CD14-positive monocyte (primary cell): ENCODE measurements around the gene SLX4. TPM values are rescaled to one million over a fixed set of nuclear protein-coding genes. Genes with fewer than 3 reads are reported as not detected.

Source experiments
- DNase-seq, 3 donors: peaks; one replicate each; pipeline ENCODE4 v3.0.0-alpha.2; 2011 to 2022
- H2AFZ ChIP-seq: 2 replicates; pipeline ENCODE4 v1.6.0; 2012; ENCODE audit warnings: mild to moderate bottlenecking, low read depth, low read length, inconsistent platforms; ENCODE audit not compliant: insufficient read depth, poor library complexity, severe bottlenecking
- H3K27ac ChIP-seq, 2 donors: 1 replicate in 1 of 2; 2 replicates in 1 of 2; pipeline ENCODE4 v1.5.1; 2012 to 2013; ENCODE audit warnings: low read length in 2 of 2, control low read depth in 1 of 2, inconsistent platforms in 1 of 2, low read depth in 1 of 2, mild to moderate bottlenecking in 1 of 2
- H3K27me3 ChIP-seq, 2 donors: one replicate each; pipeline versions ENCODE4 v1.6.0 to v1.6.1; 2011 to 2013; ENCODE audit warnings: low read length in 2 of 2; ENCODE audit not compliant: control insufficient read depth in 2 of 2, insufficient read depth in 2 of 2
- H3K36me3 ChIP-seq, 2 donors: replicated peaks in 1 of 2; 1 replicate in 1 of 2; 2 replicates in 1 of 2; pipeline versions ENCODE4 v1.5.1 to v1.6.1; 2012 to 2013; ENCODE audit warnings: low read length in 2 of 2, control low read depth in 1 of 2, inconsistent platforms in 1 of 2, mild to moderate bottlenecking in 1 of 2; ENCODE audit not compliant: insufficient read depth in 2 of 2, control insufficient read depth in 1 of 2
- H3K4me1 ChIP-seq, 2 donors: 1 replicate in 1 of 2; 2 replicates in 1 of 2; pipeline versions ENCODE4 v1.5.1 to v1.6.1; 2012 to 2013; ENCODE audit warnings: low read length in 2 of 2, control low read depth in 1 of 2, inconsistent platforms in 1 of 2, mild to moderate bottlenecking in 1 of 2, moderate library complexity in 1 of 2; ENCODE audit not compliant: insufficient read depth in 2 of 2, control insufficient read depth in 1 of 2
- H3K4me2 ChIP-seq: replicated peaks from 2 replicates; pipeline ENCODE3; 2012; ENCODE audit warnings: low read length, moderate library complexity, mild to moderate bottlenecking; ENCODE audit not compliant: poor library complexity, severe bottlenecking; ENCODE audit errors: extremely low read depth
- H3K4me3 ChIP-seq, 3 experiments: fragments of 200-600 bp in 1 of 3; sonication (generic) in 1 of 3; replicated peaks in 1 of 3; 1 replicate in 2 of 3; 2 replicates in 1 of 3; pipeline ENCODE4 v1.5.1; 2011 to 2013; ENCODE audit warnings: low read length in 3 of 3, mild to moderate bottlenecking in 3 of 3, control low read depth in 2 of 3, low read depth in 2 of 3, inconsistent platforms in 1 of 3, moderate library complexity in 1 of 3
- H3K79me2 ChIP-seq: 2 replicates; pipeline ENCODE4 v1.6.0; 2012; ENCODE audit warnings: mild to moderate bottlenecking, control low read depth, inconsistent platforms, low read length, moderate library complexity; ENCODE audit not compliant: insufficient read depth
- H3K9ac ChIP-seq: 2 replicates; pipeline ENCODE4 v1.6.0; 2017; ENCODE audit warnings: low read length, mild to moderate bottlenecking; ENCODE audit not compliant: insufficient read depth, poor library complexity, severe bottlenecking
- H3K9me3 ChIP-seq, 2 donors: replicated peaks in 1 of 2; 1 replicate in 1 of 2; 2 replicates in 1 of 2; pipeline versions ENCODE4 v1.5.1 to v1.6.1; 2012 to 2013; ENCODE audit warnings: low read length in 2 of 2, control low read depth in 1 of 2; ENCODE audit not compliant: control insufficient read depth in 1 of 2, insufficient read depth in 1 of 2
- H4K20me1 ChIP-seq: 2 replicates; pipeline ENCODE4 v1.6.0; 2012; ENCODE audit warnings: mild to moderate bottlenecking, low read length, control low read depth, moderate library complexity; ENCODE audit not compliant: insufficient read depth
- H3K27ac Mint-ChIP-seq, 7 donors: one replicate each; pipeline ENCODE4 v1.8.0; 2020; ENCODE audit warnings: mild to moderate bottlenecking in 7 of 7, mixed read lengths in 7 of 7, moderate library complexity in 6 of 7, inconsistent platforms in 2 of 7
- H3K27me3 Mint-ChIP-seq, 3 donors: one replicate each; pipeline ENCODE4 v1.8.0; 2021 to 2022; ENCODE audit warnings: low read depth in 3 of 3, mild to moderate bottlenecking in 3 of 3, mixed read lengths in 3 of 3, moderate library complexity in 3 of 3, inconsistent platforms in 1 of 3
- H3K36me3 Mint-ChIP-seq, 2 donors: one replicate each; pipeline ENCODE4 v1.8.0; 2020; ENCODE audit warnings: mixed read lengths in 2 of 2, inconsistent platforms in 1 of 2, mild to moderate bottlenecking in 1 of 2
- H3K4me1 Mint-ChIP-seq: one replicate; pipeline ENCODE4 v1.8.0; 2020; ENCODE audit warnings: mild to moderate bottlenecking, mixed read lengths
- H3K4me3 Mint-ChIP-seq, 2 donors: one replicate each; pipeline ENCODE4 v1.8.0; 2020; ENCODE audit warnings: mild to moderate bottlenecking in 2 of 2, mixed read lengths in 2 of 2, moderate library complexity in 1 of 2
- H3K9me3 Mint-ChIP-seq, 7 donors: one replicate each; pipeline ENCODE4 v1.8.0; 2020 to 2022; ENCODE audit warnings: mixed read lengths in 7 of 7, mild to moderate bottlenecking in 6 of 7, moderate library complexity in 6 of 7, inconsistent platforms in 2 of 7
- CTCF ChIP-seq: fragments of 200-600 bp; IDR thresholded peaks from one replicate; pipeline ENCODE4 v1.8.0; 2022; ENCODE audit warnings: antibody characterized with exemption, mild to moderate bottlenecking
- whole genome bisulfite sequencing: methylation state at CpG from one replicate; pipeline ENCODE4 v1.1.5; 2013; ENCODE audit warnings: missing lambda C conversion rate; ENCODE audit not compliant: insufficient coverage; 5-methylcytosine and 5-hydroxymethylcytosine counted together
- intact Hi-C, 2 donors: fragments of 100-400 bp; cut with micrococcal nuclease; formaldehyde crosslinking; loops; one replicate each; pipeline versions ENCODE4 v1.15.0 to v1.15.1; 2023
- polyA plus RNA-seq, 3 donors: library from polyadenylated mRNA; depleted of rRNA in 1 of 3; unstranded in 2 of 3; stranded (reverse) in 1 of 3; fragments of 300-500 nt in 2 of 3; fragments of >200 nt in 1 of 3; fragmentation: Illumina TruSeq in 2 of 3; gene quantifications; 1 replicate in 2 of 3; 2 replicates in 1 of 3; pipeline ENCODE4 v1.2.3, GENCODE V29; 2012 to 2021

Gene SLX4
- polyA plus RNA-seq, 3 donors, result 0.12 to 2.4 (median 0.71) TPM

GRCh38 chr16:3562914-3563480, 48.4 kb downstream of the SLX4 start:
- Histone ChIP-seq H3K36me3 (no peaks in the 10 kb centered on the region), H3K9ac (no peak overlapping the region), H3K4me2 (no peak overlapping the region), H4K20me1 (no peaks in the 10 kb centered on the region), H3K27me3 (no peaks in the 10 kb centered on the region), H3K9me3 (no peaks in the 10 kb centered on the region), H3K27ac (no peak overlapping the region), H3K4me1 (no peaks in the 10 kb centered on the region), H2AFZ (no peak overlapping the region), H3K4me3 (no peak overlapping the region), H3K79me2 (no peaks in the 10 kb centered on the region)
- Mint-ChIP-seq H3K27ac (no peak overlapping the region), H3K36me3 (no peaks in the 10 kb centered on the region), H3K27me3 (peaks cover 1 to 3% (median 1%) of the 10 kb centered on the region in 3 donors), H3K9me3 (no peaks in the 10 kb centered on the region), H3K4me1 (no peaks in the 10 kb centered on the region), H3K4me3 (no peak overlapping the region)
- intact Hi-C loops, result no loop called here
- DNase-seq, result no peak
- TF ChIP-seq CTCF, result no peak
- 98% methylated on average over 28 of the region's 29 CpGs for WGBS

- H3K79me2 ChIP-seq, result no peaks in the 10 kb centered on the region
- DNase-seq, result no peak
- intact Hi-C loops, result no loop called here
- H3K4me3 ChIP-seq, result no peak overlapping the region
- Mint-ChIP-seq H3K4me1 (no peaks in the 10 kb centered on the region), H3K27ac (no peak overlapping the region), H3K27me3 (peaks cover 0 to 3% (median 1%) of the 10 kb centered on the region in 3 donors), H3K36me3 (no peaks in the 10 kb centered on the region), H3K4me3 (no peak overlapping the region), H3K9me3 (no peaks in the 10 kb centered on the region)
- no peaks in the 10 kb centered on the region for H3K27me3 ChIP-seq
- H3K9ac ChIP-seq, result no peak overlapping the region
- H3K4me2 ChIP-seq, result no peak overlapping the region
- H3K9me3 ChIP-seq, result no peaks in the 10 kb centered on the region
- no peak overlapping the region for H2AFZ ChIP-seq
- 92% methylated on average over 14 of the region's 15 CpGs for WGBS
- TF ChIP-seq CTCF, result no peak
- no peaks in the 10 kb centered on the region for H3K4me1 ChIP-seq
- H3K27ac ChIP-seq, result no peak overlapping the region
- H3K36me3 ChIP-seq, result no peaks in the 10 kb centered on the region
- no peaks in the 10 kb centered on the region for H4K20me1 ChIP-seq
Measured at GRCh38 chr16:3561626-3562025, 49.8 kb downstream of the SLX4 start.
